ENCODE measurements around the gene TMEM175.

Gene TMEM175

GRCh38 chr4:900073-900472 lies 32.2 kb upstream of the TMEM175 start:
- no peak for DNase-seq

- no peak for DNase-seq
Measured at GRCh38 chr4:900721-901120, 31.5 kb upstream of the TMEM175 start.

- DNase-seq = no peak
Measured at GRCh38 chr4:901192-901910, 30.9 kb upstream of the TMEM175 start.

- no peak for DNase-seq
Measured at GRCh38 chr4:903066-904046, 28.9 kb upstream of the TMEM175 start.

- no peak for DNase-seq
Measured at GRCh38 chr4:905485-906338, 26.5 kb upstream of the TMEM175 start.

- no peak for DNase-seq
Measured at GRCh38 chr4:906339-907102, 25.7 kb upstream of the TMEM175 start.

- no peak for DNase-seq
Measured at GRCh38 chr4:907103-907400, 25.2 kb upstream of the TMEM175 start.

GRCh38 chr4:907691-908425 lies 24.4 kb upstream of the TMEM175 start:
- DNase-seq = no peak

GRCh38 chr4:909131-909571 lies 23.1 kb upstream of the TMEM175 start:
- no peak for DNase-seq

GRCh38 chr4:909821-910220 lies 22.4 kb upstream of the TMEM175 start:
- no peak for DNase-seq

- DNase-seq = no peak
Measured at GRCh38 chr4:910366-911091, 21.7 kb upstream of the TMEM175 start.

- DNase-seq = no peak
Measured at GRCh38 chr4:911221-911751, 21.0 kb upstream of the TMEM175 start.

GRCh38 chr4:911871-912490 lies 20.3 kb upstream of the TMEM175 start:
- DNase-seq = no peak

GRCh38 chr4:912548-913279 lies 19.5 kb upstream of the TMEM175 start:
- DNase-seq = no peak

- no peak for DNase-seq
Measured at GRCh38 chr4:913280-913618, 19.0 kb upstream of the TMEM175 start.

- DNase-seq = no peak
Measured at GRCh38 chr4:914531-914930, 17.7 kb upstream of the TMEM175 start.

- DNase-seq = no peak
Measured at GRCh38 chr4:915041-915474, 17.2 kb upstream of the TMEM175 start.

- DNase-seq = no peak
Measured at GRCh38 chr4:915595-915994, 16.7 kb upstream of the TMEM175 start.

GRCh38 chr4:917466-917865 lies 14.8 kb upstream of the TMEM175 start:
- no peak for DNase-seq

- DNase-seq = no peak
Measured at GRCh38 chr4:917992-918391, 14.3 kb upstream of the TMEM175 start.

Measured in NCI-H226 (cell line).